Measurements from ENCODE around the gene ETV3.

The ETV3 gene

GRCh38 chr1:157155658-157156057 lies 17.5 kb upstream of the ETV3 start:
- Histone ChIP-seq H3K27ac (ENCODE audit: low read length, poor library complexity, severe bottlenecking) (no peak overlapping the region), H3K9me3 (ENCODE audit: control insufficient read depth, low read length) (no peaks in the 10 kb centered on the region), H3K23ac (ENCODE audit: low read length in 2 of 2) (no peak overlapping the region), H3K4me3 (ENCODE audit: insufficient read depth in 1 of 2, low read depth in 1 of 2, low read length in 2 of 2) (no peak overlapping the region), H2BK120ac (ENCODE audit: low read depth, low read length) (no peak overlapping the region), H4K8ac (ENCODE audit: low read length) (peak overlapping the region; percentile 29), H3K18ac (ENCODE audit: low read depth in 1 of 2, low read length in 2 of 2) (peak overlapping the region in 1 of 2 experiments; percentile 80), H3K36me3 (ENCODE audit: control insufficient read depth in 1 of 2, insufficient read depth in 2 of 2, low read depth in 1 of 2, low read length in 2 of 2) (no peaks in the 10 kb centered on the region), H3K9ac (ENCODE audit: low read length) (peak overlapping the region; percentile 19), H3K79me1 (replicated peaks; ENCODE audit: low read length, poor library complexity, severe bottlenecking) (no peaks in the 10 kb centered on the region), H3K27me3 (ENCODE audit: control insufficient read depth in 1 of 2, insufficient read depth in 1 of 2, low read length in 2 of 2) (peaks cover 0 to 28% of the 10 kb centered on the region in 2 experiments), H2BK15ac (ENCODE audit: low read depth, poor library complexity, severe bottlenecking) (no peak overlapping the region), H3K4me1 (ENCODE audit: control insufficient read depth, insufficient read depth, low read depth, low read length) (peaks cover 19% of the 10 kb centered on the region), H3K4me2 (ENCODE audit: low read length, poor library complexity, severe bottlenecking) (peak overlapping the region; percentile 41), H4K91ac (ENCODE audit: low read length) (no peak overlapping the region), H2AFZ (ENCODE audit: low read depth, low read length) (no peak overlapping the region), H2BK5ac (ENCODE audit: low read depth, low read length, poor library complexity, severe bottlenecking) (no peak overlapping the region), H3K4ac (ENCODE audit: low read depth in 1 of 2, low read length in 2 of 2) (no peak overlapping the region), H2AK5ac (ENCODE audit: low read length, severe bottlenecking) (no peak overlapping the region), H2BK12ac (ENCODE audit: low read length in 2 of 2) (peak overlapping the region in 1 of 2 experiments; percentile 75), H3K14ac (ENCODE audit: low read length in 2 of 2) (no peak overlapping the region)
- WGBS = 44% methylated on average over 4 of the region's 8 CpGs
- no peak for DNase-seq

- no peak overlapping the region for H3K4me3 ChIP-seq (ENCODE audit: insufficient read depth in 1 of 2, low read depth in 1 of 2, low read length in 2 of 2)
- WGBS = 70% methylated on average over 7 of the region's 7 CpGs
- H2BK120ac ChIP-seq (ENCODE audit: low read depth, low read length) = no peak overlapping the region
- DNase-seq = peak; percentile 63
- H3K79me1 ChIP-seq (replicated peaks; ENCODE audit: low read length, poor library complexity, severe bottlenecking) = no peaks in the 10 kb centered on the region
- H3K4me1 ChIP-seq (ENCODE audit: control insufficient read depth, insufficient read depth, low read depth, low read length) = peaks cover 19% of the 10 kb centered on the region
- H3K36me3 ChIP-seq (ENCODE audit: control insufficient read depth in 1 of 2, insufficient read depth in 2 of 2, low read depth in 1 of 2, low read length in 2 of 2) = no peaks in the 10 kb centered on the region
- H3K9me3 ChIP-seq (ENCODE audit: control insufficient read depth, low read length) = no peaks in the 10 kb centered on the region
- peak overlapping the region in 1 of 2 experiments; percentile 73 for H3K18ac ChIP-seq (ENCODE audit: low read depth in 1 of 2, low read length in 2 of 2)
- no peak overlapping the region for H3K14ac ChIP-seq (ENCODE audit: low read length in 2 of 2)
- H2BK15ac ChIP-seq (ENCODE audit: low read depth, poor library complexity, severe bottlenecking) = no peak overlapping the region
- no peak overlapping the region for H2AFZ ChIP-seq (ENCODE audit: low read depth, low read length)
- H3K9ac ChIP-seq (ENCODE audit: low read length) = no peak overlapping the region
- peak overlapping the region in 1 of 2 experiments; percentile 42 for H3K4ac ChIP-seq (ENCODE audit: low read depth in 1 of 2, low read length in 2 of 2)
- H2BK12ac ChIP-seq (ENCODE audit: low read length in 2 of 2) = peak overlapping the region in 1 of 2 experiments; percentile 45
- no peak overlapping the region for H4K8ac ChIP-seq (ENCODE audit: low read length)
- H3K27me3 ChIP-seq (ENCODE audit: control insufficient read depth in 1 of 2, insufficient read depth in 1 of 2, low read length in 2 of 2) = peaks cover 0 to 32% of the 10 kb centered on the region in 2 experiments
- no peak overlapping the region for H2BK5ac ChIP-seq (ENCODE audit: low read depth, low read length, poor library complexity, severe bottlenecking)
- H3K23ac ChIP-seq (ENCODE audit: low read length in 2 of 2) = no peak overlapping the region
- H3K27ac ChIP-seq (ENCODE audit: low read length, poor library complexity, severe bottlenecking) = no peak overlapping the region
- no peak overlapping the region for H3K4me2 ChIP-seq (ENCODE audit: low read length, poor library complexity, severe bottlenecking)
- H4K91ac ChIP-seq (ENCODE audit: low read length) = no peak overlapping the region
- no peak overlapping the region for H2AK5ac ChIP-seq (ENCODE audit: low read length, severe bottlenecking)
Measured at GRCh38 chr1:157154940-157155514, 16.8 kb upstream of the ETV3 start.

GRCh38 chr1:157154291-157154690 lies 16.1 kb upstream of the ETV3 start:
- DNase-seq = no peak
- Histone ChIP-seq H3K79me1 (replicated peaks; ENCODE audit: low read length, poor library complexity, severe bottlenecking) (no peaks in the 10 kb centered on the region), H2BK12ac (ENCODE audit: low read length in 2 of 2) (peak overlapping the region in 1 of 2 experiments; percentile 75), H4K8ac (ENCODE audit: low read length) (no peak overlapping the region), H3K4me1 (ENCODE audit: control insufficient read depth, insufficient read depth, low read depth, low read length) (peaks cover 19% of the 10 kb centered on the region), H3K27me3 (ENCODE audit: control insufficient read depth in 1 of 2, insufficient read depth in 1 of 2, low read length in 2 of 2) (peaks cover 0 to 32% of the 10 kb centered on the region in 2 experiments), H3K18ac (ENCODE audit: low read depth in 1 of 2, low read length in 2 of 2) (peak overlapping the region in 1 of 2 experiments; percentile 16), H3K27ac (ENCODE audit: low read length, poor library complexity, severe bottlenecking) (no peak overlapping the region), H3K23ac (ENCODE audit: low read length in 2 of 2) (no peak overlapping the region), H2BK5ac (ENCODE audit: low read depth, low read length, poor library complexity, severe bottlenecking) (no peak overlapping the region), H2BK120ac (ENCODE audit: low read depth, low read length) (no peak overlapping the region), H3K36me3 (ENCODE audit: control insufficient read depth in 1 of 2, insufficient read depth in 2 of 2, low read depth in 1 of 2, low read length in 2 of 2) (no peaks in the 10 kb centered on the region), H3K9ac (ENCODE audit: low read length) (no peak overlapping the region), H2AK5ac (ENCODE audit: low read length, severe bottlenecking) (no peak overlapping the region), H2BK15ac (ENCODE audit: low read depth, poor library complexity, severe bottlenecking) (no peak overlapping the region), H2AFZ (ENCODE audit: low read depth, low read length) (no peak overlapping the region), H4K91ac (ENCODE audit: low read length) (no peak overlapping the region), H3K9me3 (ENCODE audit: control insufficient read depth, low read length) (no peaks in the 10 kb centered on the region), H3K14ac (ENCODE audit: low read length in 2 of 2) (no peak overlapping the region), H3K4ac (ENCODE audit: low read depth in 1 of 2, low read length in 2 of 2) (no peak overlapping the region), H3K4me2 (ENCODE audit: low read length, poor library complexity, severe bottlenecking) (no peak overlapping the region), H3K4me3 (ENCODE audit: insufficient read depth in 1 of 2, low read depth in 1 of 2, low read length in 2 of 2) (no peak overlapping the region)
- 77% methylated on average over 5 of the region's 5 CpGs for WGBS

- Histone ChIP-seq H3K4me3 (ENCODE audit: insufficient read depth in 1 of 2, low read depth in 1 of 2, low read length in 2 of 2) (no peak overlapping the region), H3K18ac (ENCODE audit: low read depth in 1 of 2, low read length in 2 of 2) (no peak overlapping the region), H3K4me2 (ENCODE audit: low read length, poor library complexity, severe bottlenecking) (no peak overlapping the region), H2BK12ac (ENCODE audit: low read length in 2 of 2) (no peak overlapping the region), H3K9ac (ENCODE audit: low read length) (no peak overlapping the region), H2BK120ac (ENCODE audit: low read depth, low read length) (no peak overlapping the region), H3K36me3 (ENCODE audit: control insufficient read depth in 1 of 2, insufficient read depth in 2 of 2, low read depth in 1 of 2, low read length in 2 of 2) (no peaks in the 10 kb centered on the region), H3K4me1 (ENCODE audit: control insufficient read depth, insufficient read depth, low read depth, low read length) (peaks cover 19% of the 10 kb centered on the region), H2AK5ac (ENCODE audit: low read length, severe bottlenecking) (no peak overlapping the region), H3K27ac (ENCODE audit: low read length, poor library complexity, severe bottlenecking) (no peak overlapping the region), H2BK15ac (ENCODE audit: low read depth, poor library complexity, severe bottlenecking) (no peak overlapping the region), H4K91ac (ENCODE audit: low read length) (no peak overlapping the region), H2AFZ (ENCODE audit: low read depth, low read length) (no peak overlapping the region), H3K27me3 (ENCODE audit: control insufficient read depth in 1 of 2, insufficient read depth in 1 of 2, low read length in 2 of 2) (peaks cover 0 to 32% of the 10 kb centered on the region in 2 experiments), H3K9me3 (ENCODE audit: control insufficient read depth, low read length) (no peaks in the 10 kb centered on the region), H3K4ac (ENCODE audit: low read depth in 1 of 2, low read length in 2 of 2) (no peak overlapping the region), H3K14ac (ENCODE audit: low read length in 2 of 2) (no peak overlapping the region), H3K79me1 (replicated peaks; ENCODE audit: low read length, poor library complexity, severe bottlenecking) (no peaks in the 10 kb centered on the region), H3K23ac (ENCODE audit: low read length in 2 of 2) (no peak overlapping the region), H4K8ac (ENCODE audit: low read length) (no peak overlapping the region), H2BK5ac (ENCODE audit: low read depth, low read length, poor library complexity, severe bottlenecking) (no peak overlapping the region)
- no peak for DNase-seq
- 67% methylated on average over 1 of the region's 1 CpG for WGBS
Measured at GRCh38 chr1:157153746-157154145, 15.6 kb upstream of the ETV3 start.
